Embryonic facial prominence (tissue), 1 donor: ENCODE data around the gene PTPRE.

Source experiments
- DNase-seq: peaks from one replicate; pipeline ENCODE4 v3.0.0-alpha.2; 2016; ENCODE audit errors: extremely low spot score

The PTPRE gene

GRCh38 chr10:127951861-127952574 lies 45.1 kb downstream of the PTPRE start:
- DNase-seq: no peak

GRCh38 chr10:127952575-127952869 lies 45.6 kb downstream of the PTPRE start:
- DNase-seq: no peak

- DNase-seq: no peak
Measured at GRCh38 chr10:127952918-127953317, 46.0 kb downstream of the PTPRE start.

GRCh38 chr10:127953876-127954275 lies 47.0 kb downstream of the PTPRE start:
- no peak for DNase-seq

GRCh38 chr10:127959428-127959827 lies 52.5 kb downstream of the PTPRE start:
- no peak for DNase-seq

- no peak for DNase-seq
Measured at GRCh38 chr10:127961071-127961470, 54.2 kb downstream of the PTPRE start.

- no peak for DNase-seq
Measured at GRCh38 chr10:127962205-127962604, 55.3 kb downstream of the PTPRE start.

- DNase-seq: no peak
Measured at GRCh38 chr10:127963136-127963535, 56.2 kb downstream of the PTPRE start.

GRCh38 chr10:127964621-127965020 lies 57.7 kb downstream of the PTPRE start:
- no peak for DNase-seq

- DNase-seq: no peak
Measured at GRCh38 chr10:127966875-127967274, 60.0 kb downstream of the PTPRE start.

GRCh38 chr10:127968027-127968441 lies 61.1 kb downstream of the PTPRE start:
- DNase-seq: no peak

- no peak for DNase-seq
Measured at GRCh38 chr10:127968659-127969058, 61.8 kb downstream of the PTPRE start.

- no peak for DNase-seq
Measured at GRCh38 chr10:127971101-127971946, 64.4 kb downstream of the PTPRE start.

GRCh38 chr10:127971963-127972615 lies 65.2 kb downstream of the PTPRE start:
- no peak for DNase-seq

- no peak for DNase-seq
Measured at GRCh38 chr10:127972751-127973357, 66.0 kb downstream of the PTPRE start.

- no peak for DNase-seq
Measured at GRCh38 chr10:127973791-127974311, 66.9 kb downstream of the PTPRE start.

- DNase-seq: no peak
Measured at GRCh38 chr10:127974911-127975310, 68.0 kb downstream of the PTPRE start.

- DNase-seq: no peak
Measured at GRCh38 chr10:127976286-127976685, 69.4 kb downstream of the PTPRE start.

GRCh38 chr10:127976701-127977356 lies 69.9 kb downstream of the PTPRE start:
- no peak for DNase-seq

- DNase-seq: no peak
Measured at GRCh38 chr10:127977357-127978009, 70.6 kb downstream of the PTPRE start.

GRCh38 chr10:127978481-127978880 lies 71.6 kb downstream of the PTPRE start:
- DNase-seq: no peak
